Astrocyte (in vitro differentiated cells and primary cell): ENCODE data around the gene FAM25A. TPM values are rescaled to one million over a fixed set of nuclear protein-coding genes. Genes with fewer than 3 reads are reported as not detected.

Source experiments
- DNase-seq: peaks from one replicate; pipeline ENCODE4 v3.0.0-alpha.2; 2010; ENCODE audit warnings: low read depth
- FAIRE-seq: peaks from 2 replicates; lab custom pipeline; 2011; peaks lifted over from hg19 to GRCh38; lab: Jason Lieb, UNC
- H2AFZ ChIP-seq: 2 replicates; pipeline ENCODE4 v1.6.0; 2012; ENCODE audit warnings: low read depth, low read length, inconsistent platforms
- H3K27ac ChIP-seq: 2 replicates; pipeline ENCODE4 v1.5.1; 2011; ENCODE audit warnings: low read depth, low read length, inconsistent platforms
- H3K27me3 ChIP-seq: 2 replicates; pipeline ENCODE4 v1.6.0; 2011; ENCODE audit warnings: low read length, inconsistent platforms; ENCODE audit not compliant: insufficient read depth
- H3K36me3 ChIP-seq: 2 replicates; pipeline ENCODE4 v1.5.1; 2011; ENCODE audit warnings: low read length, inconsistent platforms; ENCODE audit not compliant: insufficient read depth
- H3K4me1 ChIP-seq: 2 replicates; pipeline ENCODE4 v1.5.1; 2011; ENCODE audit warnings: low read length, inconsistent platforms; ENCODE audit not compliant: insufficient read depth
- H3K4me2 ChIP-seq: 2 replicates; pipeline ENCODE4 v1.6.0; 2012; ENCODE audit warnings: low read length, inconsistent platforms
- H3K4me3 ChIP-seq: 2 replicates; pipeline ENCODE4 v1.5.1; 2011; ENCODE audit warnings: low read depth, mild to moderate bottlenecking, low read length, inconsistent platforms; ENCODE audit not compliant: insufficient read depth
- H3K79me2 ChIP-seq: 2 replicates; pipeline ENCODE4 v1.6.0; 2012; ENCODE audit warnings: mild to moderate bottlenecking, low read length, inconsistent platforms; ENCODE audit not compliant: insufficient read depth
- H3K9ac ChIP-seq: 2 replicates; pipeline ENCODE4 v1.6.0; 2012; ENCODE audit warnings: mild to moderate bottlenecking, low read length, inconsistent platforms
- H3K9me3 ChIP-seq: 2 replicates; pipeline ENCODE4 v1.5.1; 2012; ENCODE audit warnings: low read depth, mild to moderate bottlenecking, low read length, inconsistent platforms; ENCODE audit not compliant: insufficient read depth
- H4K20me1 ChIP-seq: 2 replicates; pipeline ENCODE4 v1.6.0; 2012; ENCODE audit warnings: low read length, inconsistent platforms; ENCODE audit not compliant: insufficient read depth
- H3K27ac Mint-ChIP-seq: one replicate; pipeline ENCODE4 v1.8.0; 2021; ENCODE audit warnings: mild to moderate bottlenecking, mixed read lengths; ENCODE audit not compliant: unreplicated experiment
- H3K27me3 Mint-ChIP-seq: one replicate; pipeline ENCODE4 v1.8.0; 2021; ENCODE audit warnings: low read depth, mixed read lengths; ENCODE audit not compliant: unreplicated experiment
- H3K36me3 Mint-ChIP-seq: one replicate; pipeline ENCODE4 v1.8.0; 2021; ENCODE audit warnings: low read depth, mixed read lengths; ENCODE audit not compliant: unreplicated experiment
- H3K4me1 Mint-ChIP-seq: one replicate; pipeline ENCODE4 v1.8.0; 2021; ENCODE audit warnings: low read depth, mixed read lengths; ENCODE audit not compliant: unreplicated experiment
- H3K4me3 Mint-ChIP-seq: one replicate; pipeline ENCODE4 v1.8.0; 2021; ENCODE audit warnings: mild to moderate bottlenecking, moderate library complexity, mixed read lengths; ENCODE audit not compliant: unreplicated experiment
- H3K9me3 Mint-ChIP-seq: one replicate; pipeline ENCODE4 v1.8.0; 2021; ENCODE audit warnings: mild to moderate bottlenecking, mixed read lengths; ENCODE audit not compliant: unreplicated experiment
- CTCF ChIP-seq: IDR thresholded peaks from 2 replicates; pipeline ENCODE4 v1.5.1; 2011; ENCODE audit warnings: low read depth, mild to moderate bottlenecking, inconsistent platforms, low read length, moderate library complexity; ENCODE audit not compliant: insufficient read depth
- EZH2 ChIP-seq: IDR thresholded peaks from 2 replicates; pipeline ENCODE4 v1.6.1; 2012; ENCODE audit warnings: mild to moderate bottlenecking, low read length, inconsistent platforms; ENCODE audit not compliant: insufficient read depth
- total RNA-seq: library from RNA; stranded (reverse); gene quantifications from 2 replicates; pipeline ENCODE4 v1.2.1, GENCODE V29; 2021

The FAM25A gene
- total RNA-seq, 1 donor from 2014 or later = not detected

- TF ChIP-seq CTCF = no peak
- no peak for TF ChIP-seq EZH2
- peaks cover 3% of the 10 kb centered on the region for H3K27me3 Mint-ChIP-seq
- H3K9ac ChIP-seq = no peak overlapping the region
Observed at GRCh38 chr10:87030912-87031635, 11.0 kb downstream of the FAM25A start.

GRCh38 chr10:87036623-87037022, 16.5 kb downstream of the FAM25A start:
- Histone ChIP-seq H3K36me3 (no peaks in the 10 kb centered on the region), H3K9ac (no peak overlapping the region), H3K79me2 (no peaks in the 10 kb centered on the region), H3K27me3 (no peaks in the 10 kb centered on the region), H3K4me2 (no peak overlapping the region), H3K4me1 (no peaks in the 10 kb centered on the region), H3K27ac (no peak overlapping the region), H2AFZ (no peak overlapping the region), H3K9me3 (no peaks in the 10 kb centered on the region), H3K4me3 (no peak overlapping the region), H4K20me1 (no peaks in the 10 kb centered on the region)
- H3K9me3 Mint-ChIP-seq = peaks cover 1% of the 10 kb centered on the region
- H3K4me1 Mint-ChIP-seq = no peaks in the 10 kb centered on the region
- peaks cover 3% of the 10 kb centered on the region for H3K27me3 Mint-ChIP-seq
- no peak overlapping the region for H3K4me3 Mint-ChIP-seq
- no peak for FAIRE-seq
- no peak for TF ChIP-seq EZH2
- TF ChIP-seq CTCF = no peak
- H3K36me3 Mint-ChIP-seq = no peaks in the 10 kb centered on the region
- no peak for DNase-seq
- H3K27ac Mint-ChIP-seq = no peak overlapping the region

More at GRCh38 chr10:87030912-87031635, 11.0 kb downstream of the FAM25A start:
- no peak overlapping the region for H3K4me3 ChIP-seq
- Mint-ChIP-seq H3K9me3 (no peaks in the 10 kb centered on the region), H3K4me1 (no peaks in the 10 kb centered on the region), H3K27ac (no peak overlapping the region), H3K4me3 (no peak overlapping the region), H3K36me3 (no peaks in the 10 kb centered on the region)
- H3K36me3 ChIP-seq = no peaks in the 10 kb centered on the region
- H3K9me3 ChIP-seq = peaks cover 4% of the 10 kb centered on the region
- H3K4me2 ChIP-seq = no peak overlapping the region
- DNase-seq (no peak), FAIRE-seq (no peak)
- H3K27me3 ChIP-seq = no peaks in the 10 kb centered on the region
- H3K4me1 ChIP-seq = no peaks in the 10 kb centered on the region
- no peaks in the 10 kb centered on the region for H4K20me1 ChIP-seq
- no peak overlapping the region for H2AFZ ChIP-seq
- no peak overlapping the region for H3K27ac ChIP-seq
- H3K79me2 ChIP-seq = no peaks in the 10 kb centered on the region

- Histone ChIP-seq H3K4me3 (no peak overlapping the region), H3K79me2 (no peaks in the 10 kb centered on the region), H3K27me3 (no peaks in the 10 kb centered on the region), H2AFZ (no peak overlapping the region), H3K9me3 (no peaks in the 10 kb centered on the region), H3K9ac (no peak overlapping the region), H3K4me2 (no peak overlapping the region), H3K27ac (no peak overlapping the region), H4K20me1 (no peaks in the 10 kb centered on the region), H3K36me3 (no peaks in the 10 kb centered on the region), H3K4me1 (no peaks in the 10 kb centered on the region)
- Mint-ChIP-seq H3K27ac (no peak overlapping the region), H3K36me3 (peaks cover 5% of the 10 kb centered on the region), H3K4me1 (no peaks in the 10 kb centered on the region), H3K27me3 (peaks cover 3% of the 10 kb centered on the region), H3K9me3 (peaks cover 1% of the 10 kb centered on the region), H3K4me3 (no peak overlapping the region)
- no peak for FAIRE-seq
- TF ChIP-seq CTCF (no peak), EZH2 (no peak)
- no peak for DNase-seq
Observed at GRCh38 chr10:87038286-87038717, 18.2 kb downstream of the FAM25A start.
